Measurements from ENCODE around the gene MLLT10. TPM values are rescaled to one million over a fixed set of nuclear protein-coding genes. Genes with fewer than 3 reads are reported as not detected.

MLLT10 gene
- total and polyA plus RNA-seq, 10 of the 15 experiments (the other 5 are each of a cell fraction or from before 2014, with no cell fraction given): 8.7 to 61.1 (median 28.5) TPM

DNA sequence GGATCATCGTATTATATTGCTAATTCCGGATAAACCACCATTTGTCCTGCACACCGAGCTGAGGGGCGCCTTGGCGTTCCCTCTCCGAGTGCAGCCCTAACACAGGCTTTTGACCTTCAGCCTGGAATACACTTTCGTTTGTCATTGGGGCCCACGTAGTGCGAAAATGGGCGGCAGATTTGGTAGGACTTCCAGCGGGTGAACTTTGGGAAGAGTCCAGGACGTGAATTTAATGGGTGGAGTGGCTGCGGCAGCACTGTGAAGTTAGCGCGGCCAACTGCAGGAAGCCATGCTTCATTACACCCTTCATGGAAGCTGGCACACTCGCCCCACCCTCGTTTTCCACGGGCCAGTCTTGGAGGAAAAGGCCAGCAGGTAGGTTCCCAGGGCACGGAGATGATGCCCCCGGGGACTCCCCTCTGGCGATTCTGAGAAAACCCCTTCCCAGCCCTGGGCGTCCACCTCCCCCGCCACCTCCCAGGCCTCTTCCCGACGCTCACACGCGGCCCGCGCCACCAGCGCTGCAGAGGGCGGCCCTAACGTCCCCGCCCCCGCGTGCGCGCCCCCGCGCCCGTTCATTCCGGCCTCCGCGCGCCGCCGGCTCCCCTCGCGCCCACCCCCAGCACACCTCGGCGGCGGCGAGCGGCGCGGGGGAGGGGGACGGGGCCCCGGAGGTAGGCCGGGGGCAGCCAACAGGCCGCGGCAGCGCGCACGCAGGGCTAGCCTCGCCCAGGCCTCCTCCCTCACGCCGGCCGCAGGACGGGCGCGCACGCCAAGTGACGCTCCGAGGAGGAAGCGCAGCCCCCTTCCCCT lies at the start of gene MLLT10 (continued):
- TF ChIP-seq, protein P1, sequence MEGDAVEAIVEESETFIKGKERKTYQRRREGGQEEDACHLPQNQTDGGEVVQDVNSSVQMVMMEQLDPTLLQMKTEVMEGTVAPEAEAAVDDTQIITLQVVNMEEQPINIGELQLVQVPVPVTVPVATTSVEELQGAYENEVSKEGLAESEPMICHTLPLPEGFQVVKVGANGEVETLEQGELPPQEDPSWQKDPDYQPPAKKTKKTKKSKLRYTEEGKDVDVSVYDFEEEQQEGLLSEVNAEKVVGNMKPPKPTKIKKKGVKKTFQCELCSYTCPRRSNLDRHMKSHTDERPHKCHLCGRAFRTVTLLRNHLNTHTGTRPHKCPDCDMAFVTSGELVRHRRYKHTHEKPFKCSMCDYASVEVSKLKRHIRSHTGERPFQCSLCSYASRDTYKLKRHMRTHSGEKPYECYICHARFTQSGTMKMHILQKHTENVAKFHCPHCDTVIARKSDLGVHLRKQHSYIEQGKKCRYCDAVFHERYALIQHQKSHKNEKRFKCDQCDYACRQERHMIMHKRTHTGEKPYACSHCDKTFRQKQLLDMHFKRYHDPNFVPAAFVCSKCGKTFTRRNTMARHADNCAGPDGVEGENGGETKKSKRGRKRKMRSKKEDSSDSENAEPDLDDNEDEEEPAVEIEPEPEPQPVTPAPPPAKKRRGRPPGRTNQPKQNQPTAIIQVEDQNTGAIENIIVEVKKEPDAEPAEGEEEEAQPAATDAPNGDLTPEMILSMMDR (IDR thresholded peaks at IDR 0.05 in 2 of 3, conservative IDR thresholded peaks at IDR 0.05 in 1 of 3; ENCODE audit: control insufficient read depth in 2 of 3, extremely low read depth in 1 of 3, insufficient read depth in 1 of 3, low read depth in 3 of 3, low read length in 3 of 3): peak in 1 of 3 experiments; percentile 19; a peak in 1 of 6 replicates
- 0 out of 2 replicates have a peak, but pooled peaks have one; percentile 19 for TF ChIP-seq HDGF (IDR thresholded peaks at IDR 0.05)
- no peak for TF ChIP-seq EP300 (IDR thresholded peaks at IDR 0.05; ENCODE audit: borderline replicate concordance in 1 of 2, control insufficient read depth in 1 of 2, low read depth in 2 of 2, low read length in 2 of 2)
- peak; percentile 48 to 91; a peak in 3 of 4 replicates for TF ChIP-seq BHLHE40 (IDR thresholded peaks at IDR 0.05; ENCODE audit: borderline replicate concordance in 1 of 2, low read depth in 2 of 2, low read length in 1 of 2)
- 0 out of 2 replicates have a peak, but pooled peaks have one; percentile 31 for TF ChIP-seq CBFB (IDR thresholded peaks at IDR 0.05; ENCODE audit: low read depth)
- TF ChIP-seq, protein P2, sequence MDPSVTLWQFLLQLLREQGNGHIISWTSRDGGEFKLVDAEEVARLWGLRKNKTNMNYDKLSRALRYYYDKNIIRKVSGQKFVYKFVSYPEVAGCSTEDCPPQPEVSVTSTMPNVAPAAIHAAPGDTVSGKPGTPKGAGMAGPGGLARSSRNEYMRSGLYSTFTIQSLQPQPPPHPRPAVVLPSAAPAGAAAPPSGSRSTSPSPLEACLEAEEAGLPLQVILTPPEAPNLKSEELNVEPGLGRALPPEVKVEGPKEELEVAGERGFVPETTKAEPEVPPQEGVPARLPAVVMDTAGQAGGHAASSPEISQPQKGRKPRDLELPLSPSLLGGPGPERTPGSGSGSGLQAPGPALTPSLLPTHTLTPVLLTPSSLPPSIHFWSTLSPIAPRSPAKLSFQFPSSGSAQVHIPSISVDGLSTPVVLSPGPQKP (IDR thresholded peaks at IDR 0.05; ENCODE audit: low read depth, low read length): no peak
- TF ChIP-seq IKZF2 (IDR thresholded peaks at IDR 0.05): peak; percentile 76 to 79
- TF ChIP-seq, protein P3, sequence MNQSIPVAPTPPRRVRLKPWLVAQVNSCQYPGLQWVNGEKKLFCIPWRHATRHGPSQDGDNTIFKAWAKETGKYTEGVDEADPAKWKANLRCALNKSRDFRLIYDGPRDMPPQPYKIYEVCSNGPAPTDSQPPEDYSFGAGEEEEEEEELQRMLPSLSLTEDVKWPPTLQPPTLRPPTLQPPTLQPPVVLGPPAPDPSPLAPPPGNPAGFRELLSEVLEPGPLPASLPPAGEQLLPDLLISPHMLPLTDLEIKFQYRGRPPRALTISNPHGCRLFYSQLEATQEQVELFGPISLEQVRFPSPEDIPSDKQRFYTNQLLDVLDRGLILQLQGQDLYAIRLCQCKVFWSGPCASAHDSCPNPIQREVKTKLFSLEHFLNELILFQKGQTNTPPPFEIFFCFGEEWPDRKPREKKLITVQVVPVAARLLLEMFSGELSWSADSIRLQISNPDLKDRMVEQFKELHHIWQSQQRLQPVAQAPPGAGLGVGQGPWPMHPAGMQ (IDR thresholded peaks at IDR 0.05; ENCODE audit: borderline replicate concordance): no peak
- 0 out of 2 replicates have a peak, but pooled peaks have one; percentile 51 for TF ChIP-seq ZNF217 (IDR thresholded peaks at IDR 0.05)
- TF ChIP-seq, protein P4, sequence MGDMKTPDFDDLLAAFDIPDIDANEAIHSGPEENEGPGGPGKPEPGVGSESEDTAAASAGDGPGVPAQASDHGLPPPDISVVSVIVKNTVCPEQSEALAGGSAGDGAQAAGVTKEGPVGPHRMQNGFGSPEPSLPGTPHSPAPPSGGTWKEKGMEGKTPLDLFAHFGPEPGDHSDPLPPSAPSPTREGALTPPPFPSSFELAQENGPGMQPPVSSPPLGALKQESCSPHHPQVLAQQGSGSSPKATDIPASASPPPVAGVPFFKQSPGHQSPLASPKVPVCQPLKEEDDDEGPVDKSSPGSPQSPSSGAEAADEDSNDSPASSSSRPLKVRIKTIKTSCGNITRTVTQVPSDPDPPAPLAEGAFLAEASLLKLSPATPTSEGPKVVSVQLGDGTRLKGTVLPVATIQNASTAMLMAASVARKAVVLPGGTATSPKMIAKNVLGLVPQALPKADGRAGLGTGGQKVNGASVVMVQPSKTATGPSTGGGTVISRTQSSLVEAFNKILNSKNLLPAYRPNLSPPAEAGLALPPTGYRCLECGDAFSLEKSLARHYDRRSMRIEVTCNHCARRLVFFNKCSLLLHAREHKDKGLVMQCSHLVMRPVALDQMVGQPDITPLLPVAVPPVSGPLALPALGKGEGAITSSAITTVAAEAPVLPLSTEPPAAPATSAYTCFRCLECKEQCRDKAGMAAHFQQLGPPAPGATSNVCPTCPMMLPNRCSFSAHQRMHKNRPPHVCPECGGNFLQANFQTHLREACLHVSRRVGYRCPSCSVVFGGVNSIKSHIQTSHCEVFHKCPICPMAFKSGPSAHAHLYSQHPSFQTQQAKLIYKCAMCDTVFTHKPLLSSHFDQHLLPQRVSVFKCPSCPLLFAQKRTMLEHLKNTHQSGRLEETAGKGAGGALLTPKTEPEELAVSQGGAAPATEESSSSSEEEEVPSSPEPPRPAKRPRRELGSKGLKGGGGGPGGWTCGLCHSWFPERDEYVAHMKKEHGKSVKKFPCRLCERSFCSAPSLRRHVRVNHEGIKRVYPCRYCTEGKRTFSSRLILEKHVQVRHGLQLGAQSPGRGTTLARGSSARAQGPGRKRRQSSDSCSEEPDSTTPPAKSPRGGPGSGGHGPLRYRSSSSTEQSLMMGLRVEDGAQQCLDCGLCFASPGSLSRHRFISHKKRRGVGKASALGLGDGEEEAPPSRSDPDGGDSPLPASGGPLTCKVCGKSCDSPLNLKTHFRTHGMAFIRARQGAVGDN (IDR thresholded peaks at IDR 0.05): peak; percentile 89
- no peak for TF ChIP-seq MXI1 (IDR thresholded peaks at IDR 0.05; ENCODE audit: low read depth, low read length)
- TF ChIP-seq NBN (IDR thresholded peaks at IDR 0.05): peak; percentile 70; the same call in 1 of the 2 replicates
- TF ChIP-seq SMAD5 (IDR thresholded peaks at IDR 0.05; ENCODE audit: low read depth): peak; percentile 87
- TF ChIP-seq, protein P5, sequence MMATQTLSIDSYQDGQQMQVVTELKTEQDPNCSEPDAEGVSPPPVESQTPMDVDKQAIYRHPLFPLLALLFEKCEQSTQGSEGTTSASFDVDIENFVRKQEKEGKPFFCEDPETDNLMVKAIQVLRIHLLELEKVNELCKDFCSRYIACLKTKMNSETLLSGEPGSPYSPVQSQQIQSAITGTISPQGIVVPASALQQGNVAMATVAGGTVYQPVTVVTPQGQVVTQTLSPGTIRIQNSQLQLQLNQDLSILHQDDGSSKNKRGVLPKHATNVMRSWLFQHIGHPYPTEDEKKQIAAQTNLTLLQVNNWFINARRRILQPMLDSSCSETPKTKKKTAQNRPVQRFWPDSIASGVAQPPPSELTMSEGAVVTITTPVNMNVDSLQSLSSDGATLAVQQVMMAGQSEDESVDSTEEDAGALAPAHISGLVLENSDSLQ (IDR thresholded peaks at IDR 0.05): no peak
- peak; percentile 77 to 97 for TF ChIP-seq EGR1 (IDR thresholded peaks at IDR 0.05; ENCODE audit: borderline replicate concordance in 1 of 2, low read depth in 2 of 2, low read length in 2 of 2)
- TF ChIP-seq ZNF24 (IDR thresholded peaks at IDR 0.05): no peak
- 0 out of 2 replicates have a peak, but pooled peaks have one; percentile 42 for TF ChIP-seq CHD2 (IDR thresholded peaks at IDR 0.05; ENCODE audit: borderline replicate concordance, low read depth, low read length)

Data from GM12878 (cell line).